Activated CD4-positive, alpha-beta T cell treated with anti-CD3 and anti-CD28 coated beads, Interleukin-2, amount 50 U/mL, for 16 hours (primary cell): ENCODE measurements around the gene CCDC180.
A peak's percentile ranks its signal among the peaks of the same experiment; 100 is the strongest.
"Not testable (repeated sequence)": the region's sequence is repeated elsewhere in the genome, so short reads cannot be mapped to it uniquely, and the experiment has no call there.

Experiments used
- DNase-seq: peaks from one replicate; pipeline ENCODE4 v3.0.0-alpha.2; 2020

Gene CCDC180

GRCh38 chr9:97307500-97308163, at the start of gene CCDC180:
TSS of gene CCDC180 (plus strand) at chr9:97307659. CDS start at chr9:97308064, 405 bp downstream.
- no peak for DNase-seq

- not testable (repeated sequence) for DNase-seq
These were observed 47.5 kb upstream of the CCDC180 start for GRCh38 chr9:97259834-97260514.

GRCh38 chr9:97271292-97271691, 36.2 kb upstream of the CCDC180 start:
- no peak for DNase-seq

GRCh38 chr9:97272072-97272471, 35.4 kb upstream of the CCDC180 start:
- DNase-seq: no peak

GRCh38 chr9:97276310-97276852, 31.1 kb upstream of the CCDC180 start:
- DNase-seq: no peak

- DNase-seq: no peak
These were observed 29.5 kb upstream of the CCDC180 start for GRCh38 chr9:97277953-97278352.

- no peak for DNase-seq
These were observed 26.6 kb upstream of the CCDC180 start for GRCh38 chr9:97280755-97281330.

GRCh38 chr9:97283768-97284167, 23.7 kb upstream of the CCDC180 start:
- no peak for DNase-seq

- DNase-seq: no peak
These were observed 22.7 kb upstream of the CCDC180 start for GRCh38 chr9:97284798-97285197.

- DNase-seq: no peak
These were observed 15.3 kb upstream of the CCDC180 start for GRCh38 chr9:97292200-97292599.

GRCh38 chr9:97293207-97293721, 14.2 kb upstream of the CCDC180 start:
- no peak for DNase-seq

GRCh38 chr9:97293818-97294217, 13.6 kb upstream of the CCDC180 start:
- no peak for DNase-seq

GRCh38 chr9:97297889-97298288, 9.6 kb upstream of the CCDC180 start:
- no peak for DNase-seq

GRCh38 chr9:97299809-97300414, 7.5 kb upstream of the CCDC180 start:
- DNase-seq: peak; percentile 34

GRCh38 chr9:97300586-97300985, 6.9 kb upstream of the CCDC180 start:
- DNase-seq: no peak

GRCh38 chr9:97301974-97302373, 5.5 kb upstream of the CCDC180 start:
- DNase-seq: no peak

GRCh38 chr9:97304586-97304985, 2.9 kb upstream of the CCDC180 start:
- DNase-seq: no peak

GRCh38 chr9:97305501-97306298, 1.8 kb upstream of the CCDC180 start:
- no peak for DNase-seq

- DNase-seq: no peak
These were observed 368 bp upstream of the CCDC180 start for GRCh38 chr9:97307091-97307490.

- no peak for DNase-seq
These were observed 1.8 kb downstream of the CCDC180 start for GRCh38 chr9:97309260-97309659.

GRCh38 chr9:97310023-97310422, 2.6 kb downstream of the CCDC180 start:
- no peak for DNase-seq

- DNase-seq: no peak
These were observed 3.4 kb downstream of the CCDC180 start for GRCh38 chr9:97310896-97311295.
